ENCODE measurements around the gene UBE3C.

- no peak for TF ChIP-seq POLR2AphosphoS5 (IDR thresholded peaks at IDR 0.05; ENCODE audit: insufficient read depth, low read depth, low read length)
- no peak for TF ChIP-seq CTCF (IDR thresholded peaks at IDR 0.05; ENCODE audit: extremely low read depth in 1 of 2, insufficient read depth in 1 of 2, low read depth in 1 of 2, low read length in 2 of 2)
- no peak for TF ChIP-seq POLR2A (IDR thresholded peaks at IDR 0.05; ENCODE audit: low read depth, low read length)
- no peak for TF ChIP-seq EZH2 (IDR thresholded peaks at IDR 0.05; ENCODE audit: borderline replicate concordance, low read depth, low read length, severe bottlenecking)
These were observed 141.1 kb downstream of the UBE3C start for GRCh38 chr7:157279741-157280215.

Measured in endothelial cell of umbilical vein (primary cell).